GM19438 (cell line): ENCODE measurements around the gene WDR75.

ENCODE experiments used
- ATAC-seq: cut with Tn5 transposase; IDR thresholded peaks from one replicate; pipeline ENCODE4 v1.9.1; 2021; ENCODE audit warnings: low read depth; ENCODE audit not compliant: unreplicated experiment

WDR75 gene

GRCh38 chr2:189488008-189488310 lies 46.7 kb downstream of the WDR75 start:
- ATAC-seq: no peak

GRCh38 chr2:189492451-189492850 lies 51.2 kb downstream of the WDR75 start:
- no peak for ATAC-seq

DNA sequence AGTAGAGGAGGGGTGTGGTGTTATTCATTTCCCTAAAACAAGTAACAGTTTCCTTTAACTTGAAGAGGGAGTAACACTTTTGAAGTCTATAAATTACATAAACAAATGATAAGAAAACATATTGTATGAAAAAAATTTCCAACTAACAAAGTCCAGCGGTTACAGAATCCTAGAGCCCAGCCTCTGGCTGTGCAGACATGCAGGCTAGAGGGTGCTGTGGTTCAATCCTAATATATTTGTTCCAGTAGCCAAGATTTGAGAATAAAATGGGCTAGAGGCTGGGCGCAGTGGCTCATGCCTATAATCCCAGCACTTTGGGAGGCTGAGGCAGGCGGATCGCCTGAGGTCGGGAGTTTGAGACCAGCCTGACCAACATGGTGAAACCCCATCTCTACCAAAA lies 56.9 kb downstream of the WDR75 start:
- ATAC-seq: no peak

GRCh38 chr2:189499137-189499536 lies 57.9 kb downstream of the WDR75 start:
- ATAC-seq: no peak

DNA sequence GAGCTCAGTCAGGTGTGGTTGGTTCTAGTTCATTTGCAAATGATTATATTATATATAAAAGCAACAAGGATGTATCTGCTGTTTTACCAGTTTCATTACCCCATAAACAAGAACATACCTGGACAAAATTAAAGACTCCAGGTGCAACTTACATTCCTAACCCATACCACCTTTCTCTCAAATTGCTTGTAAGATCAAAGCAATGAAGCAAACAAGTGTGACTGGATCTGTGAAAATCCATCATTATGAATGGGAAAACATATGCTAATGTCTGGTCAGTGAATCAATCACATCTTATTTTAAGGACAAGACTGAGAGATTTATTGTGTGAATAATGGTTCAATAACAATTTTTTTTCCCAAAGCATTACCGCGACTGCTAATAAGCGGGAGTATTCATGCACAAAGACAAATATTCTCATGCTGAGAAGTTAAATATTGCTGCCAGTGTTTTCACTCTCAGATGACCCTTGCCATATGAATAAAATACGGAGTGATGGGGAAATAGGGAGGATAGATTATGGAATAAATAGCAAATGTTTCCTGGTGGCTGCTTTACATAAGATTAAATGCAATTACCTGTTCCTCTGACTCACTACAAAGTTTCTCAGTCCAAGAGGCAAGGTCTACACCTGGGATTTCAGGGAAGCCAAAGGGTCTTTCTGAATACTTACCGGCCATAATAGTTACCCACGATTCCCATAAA lies 59.3 kb downstream of the WDR75 start:
- ATAC-seq: no peak

DNA sequence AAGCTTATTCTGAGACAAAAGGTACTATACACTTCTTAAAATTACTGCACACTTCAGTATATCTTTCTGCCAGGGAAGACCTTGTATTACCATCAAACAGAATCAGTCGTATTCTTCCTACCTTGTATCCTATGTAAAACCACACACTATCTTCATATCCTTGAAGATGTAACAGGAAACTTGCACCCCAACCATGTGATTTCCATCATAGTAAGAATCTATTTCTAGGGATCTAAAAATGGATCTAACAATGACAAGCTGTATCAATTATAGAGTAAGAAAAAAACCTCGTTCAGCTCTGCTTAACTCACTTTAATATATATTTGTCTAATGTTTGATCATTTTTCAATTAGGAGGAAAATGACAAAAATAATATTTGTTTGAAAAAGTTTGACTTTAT lies 60.2 kb downstream of the WDR75 start:
- ATAC-seq: no peak

GRCh38 chr2:189502714-189503113 lies 61.4 kb downstream of the WDR75 start:
- no peak for ATAC-seq

DNA sequence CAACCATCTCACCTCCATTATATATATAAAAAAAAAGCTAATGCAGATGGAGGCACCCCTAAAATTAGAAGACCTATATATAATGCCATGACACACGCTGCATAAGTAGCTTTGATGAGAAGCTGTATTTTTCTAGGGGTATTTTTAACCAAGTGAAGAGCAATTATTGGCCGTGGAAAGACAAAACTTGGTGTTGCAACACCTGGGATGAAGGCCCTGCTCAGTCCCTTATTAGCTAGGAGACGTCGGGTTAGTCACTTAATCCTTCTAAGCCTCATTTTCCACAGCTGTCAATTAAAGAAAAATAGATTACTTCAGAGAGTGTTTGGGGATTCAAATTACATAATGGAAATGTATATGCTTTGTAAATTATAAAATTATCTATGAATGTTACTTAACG lies 63.0 kb downstream of the WDR75 start:
- no peak for ATAC-seq

GRCh38 chr2:189505492-189505891 lies 64.2 kb downstream of the WDR75 start:
- ATAC-seq: no peak

- no peak for ATAC-seq
Observed at GRCh38 chr2:189506514-189506976, 65.3 kb downstream of the WDR75 start.

- ATAC-seq: no peak
Observed at GRCh38 chr2:189511210-189511959, 70.1 kb downstream of the WDR75 start.

- no peak for ATAC-seq
Observed at GRCh38 chr2:189511960-189512319, 70.7 kb downstream of the WDR75 start.

- no peak for ATAC-seq
Observed at GRCh38 chr2:189512879-189513278, 71.6 kb downstream of the WDR75 start.

DNA sequence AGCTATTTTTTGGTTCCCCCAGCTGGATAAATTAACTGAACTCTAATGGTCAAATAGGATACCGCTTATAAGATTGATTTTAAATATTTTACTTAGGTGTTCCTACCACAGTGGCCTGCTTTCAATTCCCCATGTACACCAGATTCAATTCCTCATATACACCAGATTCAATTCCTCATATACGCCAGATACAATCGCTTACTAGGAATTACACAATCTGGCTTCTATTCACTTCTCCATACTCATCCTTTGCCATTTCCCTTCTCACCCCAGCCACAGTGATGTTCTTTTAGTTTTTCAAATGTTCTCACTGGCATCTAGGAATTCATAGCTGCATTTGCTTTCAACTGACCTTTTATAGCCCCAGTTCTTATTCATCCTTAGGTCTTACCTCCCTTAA lies 72.8 kb downstream of the WDR75 start:
- ATAC-seq: no peak

- ATAC-seq: no peak
Observed at GRCh38 chr2:189515264-189515663, 74.0 kb downstream of the WDR75 start.

DNA sequence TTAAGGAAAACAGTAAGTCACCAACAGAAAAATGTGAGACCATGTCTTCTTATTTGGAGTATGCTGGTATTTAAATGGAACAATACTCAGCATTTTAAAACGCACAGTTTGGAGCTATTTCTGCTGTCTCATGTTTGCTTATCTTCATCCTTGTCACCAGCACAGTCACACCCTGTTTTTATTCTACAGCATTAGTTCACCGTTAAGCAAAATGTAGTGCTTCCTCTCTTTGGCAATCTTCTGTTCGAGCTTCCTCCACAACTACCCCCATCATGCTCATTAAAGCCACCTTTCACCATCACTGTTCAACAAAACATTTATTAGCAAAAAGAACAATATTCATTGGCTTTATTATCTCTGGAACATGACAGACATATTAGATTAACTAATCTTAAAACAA lies 75.3 kb downstream of the WDR75 start:
- ATAC-seq: no peak

GRCh38 chr2:189517847-189518535 lies 76.7 kb downstream of the WDR75 start:
- no peak for ATAC-seq

GRCh38 chr2:189519631-189520387 lies 78.5 kb downstream of the WDR75 start:
- no peak for ATAC-seq

DNA sequence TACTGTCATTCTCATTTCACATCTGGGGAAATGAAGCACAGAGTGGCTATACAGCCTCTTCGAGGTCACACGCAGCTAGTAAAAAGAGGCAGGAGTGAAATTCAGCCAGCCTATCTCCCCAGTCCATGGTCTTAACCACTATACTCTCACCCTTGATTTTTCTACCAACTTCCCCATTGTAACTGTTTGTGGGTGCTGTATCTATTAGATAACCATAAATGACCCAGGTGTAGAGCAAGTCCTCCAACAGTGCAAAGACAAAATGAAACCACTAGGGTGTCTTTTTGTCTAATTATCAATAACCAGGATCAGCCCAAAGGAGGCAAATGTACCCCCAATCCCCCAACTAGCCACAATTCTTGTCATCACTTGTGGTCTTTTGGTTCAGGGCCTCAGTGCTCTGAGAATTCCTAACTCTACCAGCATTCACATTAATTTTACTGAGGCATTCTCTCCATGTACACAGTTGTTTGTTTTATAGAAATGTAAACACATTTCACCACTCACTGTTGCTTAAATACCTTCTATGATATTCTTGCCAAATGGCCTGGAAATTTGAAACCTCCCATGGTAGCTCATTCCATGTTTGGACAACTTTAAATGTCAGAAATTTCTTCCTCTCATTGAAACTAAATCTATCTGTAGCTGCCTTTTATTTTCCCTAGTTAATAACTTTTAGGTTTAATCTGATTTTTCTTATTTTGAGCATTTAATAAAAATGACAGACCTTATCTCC lies 80.6 kb downstream of the WDR75 start:
- ATAC-seq: no peak

GRCh38 chr2:189522435-189523151 lies 81.3 kb downstream of the WDR75 start:
- ATAC-seq: no peak
